ENCODE measurements around the gene PDXK.
A peak's percentile ranks its signal among the peaks of the same experiment; 100 is the strongest.
"Not testable (repeated sequence)": the region's sequence is repeated elsewhere in the genome, so short reads cannot be mapped to it uniquely, and the experiment has no call there.

Gene PDXK

GRCh38 chr21:43718872-43719747, at the start of gene PDXK:
PDXK (plus strand) TSS chr21:43719129; CDS start chr21:43719295, 166 bp downstream.
- DNase-seq: peak; percentile 72

- no peak for DNase-seq
Measured at GRCh38 chr21:43669828-43670605, 48.9 kb upstream of the PDXK start.

- no peak for DNase-seq
Measured at GRCh38 chr21:43675871-43676270, 43.1 kb upstream of the PDXK start.

GRCh38 chr21:43676391-43676790, 42.5 kb upstream of the PDXK start:
- DNase-seq: no peak

- DNase-seq: no peak
Measured at GRCh38 chr21:43679951-43680350, 39.0 kb upstream of the PDXK start.

GRCh38 chr21:43680421-43680820, 38.5 kb upstream of the PDXK start:
- not testable (repeated sequence) for DNase-seq

GRCh38 chr21:43681650-43682049, 37.3 kb upstream of the PDXK start:
- no peak for DNase-seq

GRCh38 chr21:43684424-43684823, 34.5 kb upstream of the PDXK start:
- no peak for DNase-seq

GRCh38 chr21:43686811-43687565, 31.9 kb upstream of the PDXK start:
- no peak for DNase-seq

GRCh38 chr21:43687566-43688399, 31.1 kb upstream of the PDXK start:
- DNase-seq: no peak

GRCh38 chr21:43688906-43689305, 30.0 kb upstream of the PDXK start:
- no peak for DNase-seq

GRCh38 chr21:43689556-43690337, 29.2 kb upstream of the PDXK start:
- no peak for DNase-seq

GRCh38 chr21:43690346-43690745, 28.6 kb upstream of the PDXK start:
- DNase-seq: no peak

- no peak for DNase-seq
Measured at GRCh38 chr21:43691086-43691795, 27.7 kb upstream of the PDXK start.

- DNase-seq: no peak
Measured at GRCh38 chr21:43691801-43692200, 27.1 kb upstream of the PDXK start.

- no peak for DNase-seq
Measured at GRCh38 chr21:43692949-43693348, 26.0 kb upstream of the PDXK start.

GRCh38 chr21:43693981-43694380, 24.9 kb upstream of the PDXK start:
- no peak for DNase-seq

GRCh38 chr21:43694437-43695079, 24.4 kb upstream of the PDXK start:
- no peak for DNase-seq

- DNase-seq: no peak
Measured at GRCh38 chr21:43696214-43696613, 22.7 kb upstream of the PDXK start.
